ENCODE results near the gene PNMA3.
"Not testable (repeated sequence)": the region's sequence is repeated elsewhere in the genome, so short reads cannot be mapped to it uniquely, and the experiment has no call there.

The PNMA3 gene, protein sequence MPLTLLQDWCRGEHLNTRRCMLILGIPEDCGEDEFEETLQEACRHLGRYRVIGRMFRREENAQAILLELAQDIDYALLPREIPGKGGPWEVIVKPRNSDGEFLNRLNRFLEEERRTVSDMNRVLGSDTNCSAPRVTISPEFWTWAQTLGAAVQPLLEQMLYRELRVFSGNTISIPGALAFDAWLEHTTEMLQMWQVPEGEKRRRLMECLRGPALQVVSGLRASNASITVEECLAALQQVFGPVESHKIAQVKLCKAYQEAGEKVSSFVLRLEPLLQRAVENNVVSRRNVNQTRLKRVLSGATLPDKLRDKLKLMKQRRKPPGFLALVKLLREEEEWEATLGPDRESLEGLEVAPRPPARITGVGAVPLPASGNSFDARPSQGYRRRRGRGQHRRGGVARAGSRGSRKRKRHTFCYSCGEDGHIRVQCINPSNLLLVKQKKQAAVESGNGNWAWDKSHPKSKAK

GRCh38 chrX:153055871-153056749 is at the start of gene PNMA3:
PNMA3 (plus strand) TSS chrX:153056470; CDS start chrX:153057056, 586 bp downstream.
- no peak for DNase-seq

GRCh38 chrX:153017174-153017573 is 39.1 kb upstream of the PNMA3 start:
- DNase-seq = not testable (repeated sequence)

DNA sequence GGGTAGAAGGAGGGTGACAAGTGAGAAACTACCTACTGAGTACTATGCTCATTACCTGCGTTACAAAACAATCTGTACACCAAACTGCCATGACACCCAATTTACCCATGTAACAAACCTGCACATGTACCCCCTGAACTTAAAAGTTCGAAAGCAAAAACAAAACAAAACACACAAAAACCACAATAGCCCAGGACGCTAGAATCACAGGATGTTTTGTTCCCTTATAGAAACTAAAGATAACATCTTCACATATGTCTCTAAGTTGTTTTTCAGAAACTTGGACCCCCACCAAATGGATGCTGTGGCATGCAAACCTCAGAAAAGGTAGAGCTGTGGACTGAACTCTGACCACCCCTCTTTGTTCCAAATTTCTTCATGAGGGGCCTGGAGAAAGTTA is 37.1 kb upstream of the PNMA3 start:
- DNase-seq = no peak

- DNase-seq = not testable (repeated sequence)
Measured at GRCh38 chrX:153026501-153026900, 29.8 kb upstream of the PNMA3 start.

DNA sequence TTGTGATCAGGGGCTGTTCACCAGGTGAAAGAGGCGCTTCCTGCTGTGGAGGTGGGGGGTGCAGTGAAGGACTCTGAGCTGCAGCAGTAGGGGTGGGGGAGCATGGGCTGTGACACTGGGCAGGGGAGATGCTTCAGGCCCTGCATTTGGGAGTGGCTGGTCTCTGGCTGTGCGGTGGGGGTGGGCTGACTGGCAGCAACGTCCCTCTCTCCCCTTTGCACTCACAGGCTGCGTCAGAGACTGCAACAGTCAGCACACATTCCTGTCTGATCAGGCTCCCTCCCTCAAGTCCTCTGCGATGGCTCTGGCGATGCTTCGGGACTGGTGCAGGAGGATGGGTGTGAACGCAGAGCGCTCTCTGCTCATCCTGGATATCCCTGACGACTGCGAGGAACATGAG is 27.8 kb upstream of the PNMA3 start:
- not testable (repeated sequence) for DNase-seq

DNA sequence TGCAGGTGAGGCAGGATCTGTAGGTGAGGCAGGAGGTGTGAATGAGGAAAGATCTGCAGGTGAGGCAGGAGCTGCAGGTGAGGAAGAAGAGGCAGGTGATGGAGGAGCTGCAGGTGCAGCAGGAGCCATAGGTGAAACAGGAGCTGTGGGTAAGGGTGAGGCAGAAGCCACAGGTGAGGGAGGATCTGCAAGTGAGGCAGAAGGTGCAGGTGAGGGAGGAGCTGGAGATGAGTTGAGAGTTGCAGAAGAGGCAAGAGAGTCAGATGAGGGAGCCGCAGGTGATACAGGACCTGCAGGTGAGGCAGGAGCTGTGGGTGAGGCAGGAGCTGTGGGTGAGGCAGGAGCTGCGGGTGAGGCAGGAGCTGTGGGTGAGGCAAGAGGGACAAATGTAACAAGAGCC is 27.1 kb upstream of the PNMA3 start:
- DNase-seq = no peak

GRCh38 chrX:153029875-153030274 is 26.4 kb upstream of the PNMA3 start:
- DNase-seq = no peak

DNA sequence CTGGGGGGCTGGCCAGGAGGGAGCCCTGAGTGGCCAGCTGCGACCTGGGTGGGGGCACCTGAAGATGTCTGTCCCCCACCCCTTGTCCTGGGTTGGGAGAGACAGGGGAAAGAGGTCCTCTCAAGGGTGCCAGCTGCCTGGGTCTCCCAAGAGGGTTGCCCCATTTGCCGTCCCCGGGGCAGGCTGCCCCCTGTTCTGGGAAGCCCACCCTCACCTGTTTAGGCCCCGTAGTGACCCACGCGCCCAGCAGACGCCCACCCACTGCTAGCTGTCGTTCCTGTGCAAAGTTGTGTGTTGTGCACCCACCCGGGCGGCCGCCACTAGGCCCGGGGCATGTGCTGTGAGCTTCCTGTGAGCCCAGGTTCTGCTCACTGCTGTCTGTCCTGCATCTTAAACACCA is 25.5 kb upstream of the PNMA3 start:
- DNase-seq = no peak

DNA sequence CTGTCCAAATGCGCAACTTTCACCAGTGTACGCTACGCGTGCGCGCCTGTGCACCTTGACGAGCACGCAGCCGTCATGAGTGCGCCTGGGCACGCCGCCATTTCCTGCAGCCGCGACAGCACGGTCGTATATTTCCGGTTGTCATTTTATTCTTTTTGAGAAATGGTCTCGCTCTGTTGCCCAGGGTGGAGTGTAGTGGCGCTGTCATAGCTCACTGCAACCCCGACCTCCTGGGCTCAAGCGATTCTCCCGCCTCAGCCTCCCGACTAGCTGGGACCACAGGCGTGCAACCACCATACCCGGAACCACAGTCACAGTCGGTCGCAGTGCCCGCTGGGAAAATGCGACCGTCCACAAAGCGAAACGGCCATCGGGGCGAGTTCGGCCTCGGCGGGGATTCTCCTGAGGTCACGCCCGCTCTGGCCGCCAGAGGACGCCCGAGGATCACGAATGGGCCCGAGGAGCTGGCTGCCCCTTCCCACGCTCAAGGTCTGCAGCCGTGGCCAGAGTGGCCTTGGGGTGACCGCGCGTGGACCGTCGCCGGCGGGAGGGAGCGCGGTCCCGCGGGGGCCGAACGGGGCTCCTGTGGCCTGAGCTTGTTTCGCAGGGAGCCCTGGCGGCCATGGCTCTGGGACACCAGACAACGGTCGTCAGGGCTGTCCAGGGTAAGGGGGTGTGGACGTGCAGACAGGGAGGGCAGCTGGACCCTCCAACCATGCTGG is 23.7 kb upstream of the PNMA3 start:
- DNase-seq = peak; percentile 69

- no peak for DNase-seq
Measured at GRCh38 chrX:153049093-153049492, 7.2 kb upstream of the PNMA3 start.

GRCh38 chrX:153052534-153052933 is 3.7 kb upstream of the PNMA3 start:
- no peak for DNase-seq

- no peak for DNase-seq
Measured at GRCh38 chrX:153057281-153057680, 1.0 kb downstream of the PNMA3 start.

DNA sequence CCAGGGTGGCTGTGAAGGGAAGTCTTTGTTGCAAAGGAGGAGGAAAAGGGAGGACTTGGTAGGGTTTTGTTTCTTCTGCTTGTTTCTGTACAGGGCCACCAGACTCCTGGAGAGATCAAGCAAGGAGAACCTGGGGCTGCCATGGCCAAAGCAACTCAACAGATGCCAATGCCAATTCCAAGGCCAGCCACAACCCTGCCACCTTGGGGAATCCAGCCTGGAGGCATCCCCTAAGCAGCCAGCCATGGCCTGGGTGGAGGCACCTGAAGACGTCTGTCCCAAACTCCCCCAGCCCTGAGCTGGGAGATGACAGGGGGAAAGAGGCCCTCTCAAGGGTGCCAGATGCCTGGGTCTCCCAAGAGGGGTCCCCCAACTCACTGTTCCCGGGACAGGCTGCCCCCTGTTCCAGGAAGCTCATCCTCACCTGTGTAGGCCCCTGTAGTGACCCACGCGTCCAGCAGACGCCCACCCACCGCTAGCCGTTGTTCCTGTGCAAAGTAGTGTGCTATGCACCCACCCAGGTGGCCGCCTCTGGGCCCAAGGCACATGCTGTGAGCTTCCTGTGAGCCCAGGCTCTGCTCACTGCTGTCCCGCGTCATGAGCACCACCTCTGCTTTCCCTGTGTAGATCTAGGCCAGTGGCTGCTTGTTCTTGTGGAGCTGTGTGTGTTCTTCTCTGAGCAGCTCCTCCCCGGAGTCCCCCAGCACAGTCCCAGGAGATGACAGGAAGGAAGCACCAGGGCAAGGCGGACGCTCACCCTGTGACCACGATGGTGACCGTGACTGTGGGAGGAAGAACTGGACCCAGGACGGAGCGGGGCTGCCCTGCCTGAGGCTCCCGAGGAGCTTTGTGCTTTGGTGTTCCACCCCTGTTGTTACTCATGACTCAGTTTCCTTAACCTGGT is 3.2 kb downstream of the PNMA3 start:
- DNase-seq = no peak

DNA sequence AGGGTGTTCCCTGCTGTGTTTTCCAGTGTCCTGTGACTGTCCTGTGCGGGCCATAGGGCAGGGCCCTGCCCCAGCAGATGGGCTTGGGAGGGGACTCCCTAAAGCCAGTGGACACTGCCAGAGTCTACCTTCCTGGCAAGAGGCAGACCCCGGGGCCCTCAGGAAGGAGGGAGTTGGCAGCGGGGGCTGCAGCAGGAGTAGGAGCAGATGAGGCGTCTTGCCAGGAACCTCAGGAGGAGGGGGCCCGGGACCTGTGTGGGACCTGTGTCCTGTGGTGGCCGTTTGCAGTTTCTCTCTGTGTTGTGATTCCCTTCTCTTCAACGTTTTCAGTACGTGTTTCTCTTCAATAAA is 3.8 kb downstream of the PNMA3 start:
- no peak for DNase-seq

GRCh38 chrX:153061732-153062131 is 5.5 kb downstream of the PNMA3 start:
- no peak for DNase-seq

DNA sequence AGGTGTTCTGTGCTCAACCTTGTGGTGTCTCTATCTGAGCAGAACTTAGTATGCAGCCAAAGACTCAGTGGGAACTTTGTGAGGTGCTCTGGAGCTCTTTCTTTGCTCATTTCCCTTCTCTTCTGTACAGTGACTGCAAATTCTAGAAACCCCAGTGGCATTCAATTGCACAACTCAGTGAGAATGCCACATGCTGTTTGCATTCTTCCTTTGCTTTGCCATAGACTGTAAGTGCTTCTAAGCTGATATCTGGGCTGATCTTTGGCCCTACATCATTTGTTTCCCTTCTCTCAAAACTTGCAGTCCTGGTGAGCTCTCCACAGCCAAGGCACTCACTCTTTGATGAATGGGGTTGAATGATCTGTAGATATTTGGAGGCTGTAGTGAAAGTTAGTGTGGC is 7.0 kb downstream of the PNMA3 start:
- DNase-seq = no peak

GRCh38 chrX:153064061-153064460 is 7.8 kb downstream of the PNMA3 start:
- no peak for DNase-seq

GRCh38 chrX:153065389-153065788 is 9.1 kb downstream of the PNMA3 start:
- DNase-seq = no peak

DNA sequence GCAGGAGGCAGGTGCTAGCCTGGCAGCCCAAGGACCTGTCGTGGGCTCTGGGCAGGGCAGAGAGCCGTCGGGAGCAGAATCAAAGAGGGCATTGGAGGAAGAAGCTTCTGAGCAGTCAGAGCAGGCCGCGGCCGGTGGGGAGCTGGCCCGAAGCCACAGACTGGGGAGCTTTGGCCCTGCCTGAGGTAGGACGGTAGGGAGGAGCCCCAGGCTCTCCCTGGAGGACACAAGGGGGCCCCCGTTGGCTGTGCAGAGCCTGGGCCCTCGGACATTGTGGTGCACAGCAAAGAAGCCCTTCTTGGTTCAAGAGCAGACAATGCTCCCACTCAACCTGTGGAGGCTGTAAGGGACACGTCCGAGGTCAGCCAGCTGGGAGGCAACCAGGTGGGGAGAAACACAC is 10.1 kb downstream of the PNMA3 start:
- DNase-seq = not testable (repeated sequence)

DNA sequence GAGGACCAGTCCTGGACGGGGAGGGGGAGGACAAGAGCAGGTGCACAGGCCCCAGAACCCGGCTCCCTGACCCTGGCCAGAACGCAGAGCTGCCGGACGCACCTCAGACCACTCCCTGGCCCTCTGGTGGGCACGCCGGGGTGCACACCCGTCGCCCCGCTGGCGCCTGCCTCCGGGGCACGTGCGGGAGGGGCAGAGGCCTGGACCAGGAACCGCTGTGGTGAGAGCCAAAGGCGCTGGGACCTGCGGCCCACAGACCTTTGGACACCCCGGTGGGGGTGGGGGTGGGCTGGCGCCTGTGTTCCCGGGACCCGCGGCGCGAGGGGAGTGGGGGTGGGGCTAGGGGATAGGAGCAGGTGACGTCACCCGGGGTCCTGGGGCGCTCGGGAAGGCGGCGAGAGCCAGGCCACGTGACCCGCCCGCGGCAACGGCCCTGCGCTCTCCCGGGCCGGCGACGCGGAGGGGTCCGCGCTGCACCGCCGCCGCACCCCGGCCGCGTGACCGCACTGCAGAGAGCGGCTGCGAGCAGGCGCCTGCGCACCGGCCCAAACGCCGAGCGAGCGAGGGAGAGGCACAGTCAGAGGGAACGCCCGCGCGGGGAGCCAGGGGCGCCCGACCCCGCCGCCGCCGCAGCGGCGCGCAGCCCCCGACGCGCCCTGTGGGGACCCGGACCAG is 15.8 kb downstream of the PNMA3 start, which contains the start of gene PNMA6A:
PNMA6A (plus strand) TSS at position 546 of the 675 bp plus-strand sequence. CDS start 609 bp downstream, outside the sequence.
- DNase-seq = not testable (repeated sequence)

DNA sequence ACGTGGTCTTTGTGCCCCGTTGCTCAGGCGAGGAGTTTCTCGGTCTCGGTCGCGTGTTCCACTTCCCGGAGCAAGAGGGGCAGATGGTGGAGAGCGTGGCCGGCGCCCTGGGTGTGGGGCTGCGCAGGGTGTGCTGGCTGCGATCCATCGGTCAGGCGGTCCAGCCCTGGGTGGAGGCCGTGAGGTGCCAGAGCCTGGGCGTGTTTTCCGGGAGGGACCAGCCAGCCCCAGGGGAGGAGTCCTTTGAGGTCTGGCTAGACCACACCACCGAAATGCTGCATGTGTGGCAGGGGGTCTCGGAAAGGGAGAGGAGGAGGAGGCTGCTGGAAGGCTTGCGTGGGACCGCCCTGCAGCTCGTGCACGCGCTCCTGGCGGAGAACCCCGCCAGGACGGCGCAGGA is 17.1 kb downstream of the PNMA3 start:
- not testable (repeated sequence) for DNase-seq

Measured in inflammatory macrophage treated with lipopolysaccharide for 4 hours (primary cell).